Stimulated activated CD8-positive, alpha-beta memory T cell treated with anti-CD3 and anti-CD28 coated beads, Interleukin-7, amount 100 ng/mL, for 24 hours (primary cell): Measurements from ENCODE around the gene HGF.
"Not testable (repeated sequence)": the region's sequence is repeated elsewhere in the genome, so short reads cannot be mapped to it uniquely, and the experiment has no call there.

Experiments used
- DNase-seq: peaks from one replicate; pipeline ENCODE4 v3.0.0-alpha.2; 2020; ENCODE audit warnings: low read depth

HGF gene

GRCh38 chr7:81769891-81770727 lies at the start of gene HGF:
Gene HGF, minus strand, starts transcription at chr7:81770047. Its CDS starts 76 bp downstream, at chr7:81769971.
- DNase-seq, result no peak

GRCh38 chr7:81816312-81816711 lies 46.5 kb upstream of the HGF start:
- DNase-seq, result no peak

- not testable (repeated sequence) for DNase-seq
Measured at GRCh38 chr7:81812866-81813476, 43.1 kb upstream of the HGF start.

- DNase-seq, result no peak
Measured at GRCh38 chr7:81811956-81812865, 42.4 kb upstream of the HGF start.

GRCh38 chr7:81810476-81811155 lies 40.8 kb upstream of the HGF start:
- DNase-seq, result no peak

- not testable (repeated sequence) for DNase-seq
Measured at GRCh38 chr7:81808310-81808709, 38.5 kb upstream of the HGF start.

GRCh38 chr7:81803267-81803666 lies 33.4 kb upstream of the HGF start:
- no peak for DNase-seq

- DNase-seq, result no peak
Measured at GRCh38 chr7:81802251-81802650, 32.4 kb upstream of the HGF start.

- DNase-seq, result no peak
Measured at GRCh38 chr7:81801532-81801931, 31.7 kb upstream of the HGF start.

GRCh38 chr7:81791568-81792518 lies 22.0 kb upstream of the HGF start:
- DNase-seq, result no peak

GRCh38 chr7:81790686-81791085 lies 20.8 kb upstream of the HGF start:
- no peak for DNase-seq

- DNase-seq, result no peak
Measured at GRCh38 chr7:81790120-81790500, 20.3 kb upstream of the HGF start.

- DNase-seq, result no peak
Measured at GRCh38 chr7:81789406-81790119, 19.7 kb upstream of the HGF start.

- DNase-seq, result no peak
Measured at GRCh38 chr7:81788246-81788645, 18.4 kb upstream of the HGF start.

- DNase-seq, result no peak
Measured at GRCh38 chr7:81783818-81784217, 14.0 kb upstream of the HGF start.

GRCh38 chr7:81780914-81781693 lies 11.3 kb upstream of the HGF start:
- DNase-seq, result no peak

- no peak for DNase-seq
Measured at GRCh38 chr7:81779706-81780105, 9.9 kb upstream of the HGF start.

GRCh38 chr7:81777697-81778096 lies 7.8 kb upstream of the HGF start:
- no peak for DNase-seq

- no peak for DNase-seq
Measured at GRCh38 chr7:81776948-81777630, 7.2 kb upstream of the HGF start.
